Astrocyte of the spinal cord (primary cell): ENCODE results near the gene BAZ2B.

Experiments
- DNase-seq: peaks from one replicate; pipeline ENCODE4 v3.0.0; 2011; ENCODE audit warnings: low read depth, low spot score
- H3K4me3 ChIP-seq: 2 replicates; pipeline ENCODE4 v1.5.1; 2011; ENCODE audit warnings: low read depth, mild to moderate bottlenecking, low read length, moderate library complexity
- CTCF ChIP-seq: IDR thresholded peaks from 2 replicates; pipeline ENCODE4 v1.5.1; 2012; ENCODE audit warnings: low read depth, mild to moderate bottlenecking, low read length, inconsistent platforms
- in situ Hi-C: cut with HindIII; loops from 2 replicates; pipeline ENCODE4 v1.10.0; 2017; ENCODE audit warnings: low sequenced_read_pairs

The BAZ2B gene

GRCh38 chr2:159501743-159502142 lies 114.6 kb downstream of the BAZ2B start:
- no peak overlapping the region for H3K4me3 ChIP-seq
- in situ Hi-C loops: no loop called here
- no peak for DNase-seq
- no peak for TF ChIP-seq CTCF

- in situ Hi-C loops: no loop called here
- DNase-seq: no peak
- H3K4me3 ChIP-seq: no peak overlapping the region
- no peak for TF ChIP-seq CTCF
These were observed 118.5 kb downstream of the BAZ2B start for GRCh38 chr2:159497847-159498246.

GRCh38 chr2:159497256-159497655 lies 119.1 kb downstream of the BAZ2B start:
- no peak for TF ChIP-seq CTCF
- in situ Hi-C loops: no loop called here
- no peak overlapping the region for H3K4me3 ChIP-seq
- DNase-seq: peak; percentile 74

GRCh38 chr2:159489476-159489875 lies 126.9 kb downstream of the BAZ2B start:
- in situ Hi-C loops: no loop called here
- H3K4me3 ChIP-seq: no peak overlapping the region
- no peak for TF ChIP-seq CTCF
- no peak for DNase-seq

- in situ Hi-C loops: no loop called here
- no peak overlapping the region for H3K4me3 ChIP-seq
- no peak for DNase-seq
- TF ChIP-seq CTCF: no peak
These were observed 131.8 kb downstream of the BAZ2B start for GRCh38 chr2:159484532-159484931.

- peak; percentile 14 for DNase-seq
- no peak for TF ChIP-seq CTCF
- H3K4me3 ChIP-seq: no peak overlapping the region
- in situ Hi-C loops: no loop called here
These were observed 140.0 kb downstream of the BAZ2B start for GRCh38 chr2:159476329-159476728.

- no peak for DNase-seq
- TF ChIP-seq CTCF: no peak
- in situ Hi-C loops: no loop called here
- H3K4me3 ChIP-seq: no peak overlapping the region
These were observed 140.6 kb downstream of the BAZ2B start for GRCh38 chr2:159475793-159476192.
